Activated naive CD8-positive, alpha-beta T cell treated with anti-CD3 and anti-CD28 coated beads for 36 hours (primary cell): ENCODE data around the gene ONECUT1. TPM values are rescaled to one million over a fixed set of nuclear protein-coding genes. Genes with fewer than 3 reads are reported as not detected.

Experiments
- DNase-seq: peaks from one replicate; pipeline ENCODE4 v3.0.0; 2021
- H3K27ac Mint-ChIP-seq: one replicate; pipeline ENCODE4 v1.8.0; 2022; ENCODE audit warnings: mild to moderate bottlenecking, moderate library complexity, mixed read lengths
- H3K27me3 Mint-ChIP-seq: one replicate; pipeline ENCODE4 v1.8.0; 2022; ENCODE audit warnings: mild to moderate bottlenecking, mixed read lengths
- H3K36me3 Mint-ChIP-seq: one replicate; pipeline ENCODE4 v1.8.0; 2021; ENCODE audit warnings: mild to moderate bottlenecking, mixed read lengths
- H3K4me1 Mint-ChIP-seq: one replicate; pipeline ENCODE4 v1.8.0; 2021; ENCODE audit warnings: mixed read lengths
- H3K4me3 Mint-ChIP-seq: one replicate; pipeline ENCODE4 v1.8.0; 2022; ENCODE audit warnings: mild to moderate bottlenecking, moderate library complexity, mixed read lengths
- H3K9me3 Mint-ChIP-seq: one replicate; pipeline ENCODE4 v1.8.0; 2022; ENCODE audit warnings: mixed read lengths
- total RNA-seq, 2 experiments: library from RNA; stranded (reverse); gene quantifications; one replicate each; pipeline ENCODE4 v1.2.3, GENCODE V29; 2021

ONECUT1 gene
- total RNA-seq, 2 experiments from 2014 or later: not detected

DNA sequence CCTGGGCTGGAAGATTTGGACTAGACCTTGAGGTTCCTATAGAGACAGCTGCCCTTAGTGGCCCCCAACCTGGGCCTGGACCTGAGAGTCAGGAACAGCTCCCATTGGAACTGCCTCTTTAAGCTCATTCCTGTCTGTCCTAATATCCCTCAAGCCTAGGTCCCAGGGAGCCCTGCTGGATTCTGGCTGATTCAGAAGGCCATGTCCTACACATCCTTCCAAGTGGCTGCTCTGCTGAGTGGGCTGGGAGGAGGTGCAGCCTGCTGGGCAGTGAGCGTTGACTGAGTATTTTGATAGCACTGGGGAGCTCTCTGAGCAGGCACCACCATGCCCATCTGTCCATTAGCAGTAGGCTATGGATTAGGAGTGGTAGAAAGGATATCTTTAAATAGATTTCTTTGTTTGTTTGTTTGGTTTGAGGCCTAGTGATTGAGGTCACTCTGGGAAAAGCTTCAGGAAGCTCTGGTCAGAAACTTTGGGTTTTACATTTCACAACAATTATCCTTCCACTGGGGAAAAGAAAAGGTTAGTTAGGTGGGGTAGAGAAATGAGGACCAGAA, 56.4 kb downstream of the ONECUT1 start:
- H3K4me1 Mint-ChIP-seq: peaks cover 16% of the 10 kb centered on the region
- H3K27me3 Mint-ChIP-seq: no peaks in the 10 kb centered on the region
- no peak overlapping the region for H3K4me3 Mint-ChIP-seq
- H3K9me3 Mint-ChIP-seq: no peaks in the 10 kb centered on the region
- no peak overlapping the region for H3K27ac Mint-ChIP-seq
- DNase-seq: no peak
- H3K36me3 Mint-ChIP-seq: no peaks in the 10 kb centered on the region

DNA sequence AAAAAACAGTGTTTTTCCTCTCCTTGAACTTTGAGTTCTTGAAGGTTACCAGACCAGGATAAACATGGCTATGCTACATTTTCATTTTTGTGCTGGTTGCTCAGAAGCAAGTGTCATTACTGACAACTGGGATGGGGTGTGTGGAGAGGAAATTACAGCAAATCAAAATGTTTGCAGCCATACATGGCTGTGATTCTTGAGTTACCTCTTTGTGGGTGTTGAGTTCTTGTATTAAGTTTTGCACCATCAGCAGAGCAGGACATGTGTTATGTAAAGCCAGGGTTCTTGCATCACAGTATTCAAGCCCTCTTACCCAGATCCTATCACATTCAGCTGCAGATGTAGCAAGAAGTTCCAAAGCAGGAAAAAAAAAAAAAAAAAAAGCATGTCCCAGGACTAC, 57.0 kb downstream of the ONECUT1 start:
- Mint-ChIP-seq H3K9me3 (no peaks in the 10 kb centered on the region), H3K27me3 (no peaks in the 10 kb centered on the region), H3K36me3 (no peaks in the 10 kb centered on the region), H3K4me1 (peaks cover 18% of the 10 kb centered on the region), H3K27ac (no peak overlapping the region), H3K4me3 (no peak overlapping the region)
- no peak for DNase-seq

DNA sequence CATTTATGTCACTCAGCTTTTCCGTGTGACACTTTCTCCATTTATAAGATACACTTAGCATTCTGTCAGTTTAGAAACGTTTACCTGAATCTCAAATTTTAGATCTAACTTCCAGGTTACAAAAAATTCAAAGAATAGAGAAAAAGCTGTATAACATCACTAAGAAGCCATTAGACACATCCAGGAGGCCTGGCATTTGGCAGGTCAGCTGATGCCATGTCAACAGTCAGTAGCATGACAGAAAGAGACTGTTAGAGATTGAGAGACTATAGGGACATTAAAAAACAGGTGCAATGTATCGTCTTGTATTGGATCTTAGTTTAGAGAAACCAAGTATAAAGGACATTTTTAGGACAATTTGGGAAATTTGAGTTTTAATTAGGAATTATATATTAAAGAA, 57.6 kb downstream of the ONECUT1 start:
- H3K4me3 Mint-ChIP-seq: no peak overlapping the region
- no peaks in the 10 kb centered on the region for H3K27me3 Mint-ChIP-seq
- no peaks in the 10 kb centered on the region for H3K36me3 Mint-ChIP-seq
- DNase-seq: no peak
- no peak overlapping the region for H3K27ac Mint-ChIP-seq
- H3K4me1 Mint-ChIP-seq: peaks cover 18% of the 10 kb centered on the region
- H3K9me3 Mint-ChIP-seq: no peaks in the 10 kb centered on the region

DNA sequence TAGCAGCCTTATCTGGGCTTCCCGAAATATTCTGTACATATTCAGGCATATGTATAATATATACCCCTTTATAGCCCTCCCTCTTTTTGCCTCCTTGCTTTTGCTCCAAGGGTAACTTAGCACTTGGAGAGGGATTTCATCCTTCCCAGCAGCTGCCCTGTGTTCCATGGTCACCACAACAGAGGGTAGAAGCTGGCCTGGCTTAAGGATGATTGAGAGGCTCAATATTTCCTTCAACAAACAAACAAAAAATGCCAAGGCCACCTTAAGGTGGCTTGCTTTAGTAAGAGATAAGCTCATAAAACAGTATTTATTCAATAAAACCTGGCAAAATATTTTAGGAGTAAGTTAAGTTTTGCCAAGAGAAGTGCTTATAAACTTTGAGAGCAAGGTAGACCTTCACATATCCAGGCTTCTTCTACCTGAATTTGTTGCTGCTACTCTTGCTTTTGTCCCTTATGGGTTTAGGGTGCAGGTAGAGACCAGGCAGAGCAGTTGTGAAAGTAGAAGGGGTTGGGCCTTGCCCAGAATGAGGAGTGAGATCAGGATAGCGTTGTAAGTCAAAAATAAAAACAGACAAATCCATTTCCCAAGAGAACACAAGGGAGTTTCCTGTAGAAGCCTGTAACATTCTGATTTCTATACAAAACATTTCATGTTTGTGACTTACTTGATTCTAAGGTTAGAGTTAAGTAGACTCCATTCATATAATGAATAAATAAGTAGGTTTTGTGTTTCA, 58.2 kb downstream of the ONECUT1 start:
- no peak overlapping the region for H3K27ac Mint-ChIP-seq
- DNase-seq: no peak
- H3K27me3 Mint-ChIP-seq: no peaks in the 10 kb centered on the region
- H3K4me1 Mint-ChIP-seq: peaks cover 18% of the 10 kb centered on the region
- no peaks in the 10 kb centered on the region for H3K9me3 Mint-ChIP-seq
- no peaks in the 10 kb centered on the region for H3K36me3 Mint-ChIP-seq
- H3K4me3 Mint-ChIP-seq: no peak overlapping the region

DNA sequence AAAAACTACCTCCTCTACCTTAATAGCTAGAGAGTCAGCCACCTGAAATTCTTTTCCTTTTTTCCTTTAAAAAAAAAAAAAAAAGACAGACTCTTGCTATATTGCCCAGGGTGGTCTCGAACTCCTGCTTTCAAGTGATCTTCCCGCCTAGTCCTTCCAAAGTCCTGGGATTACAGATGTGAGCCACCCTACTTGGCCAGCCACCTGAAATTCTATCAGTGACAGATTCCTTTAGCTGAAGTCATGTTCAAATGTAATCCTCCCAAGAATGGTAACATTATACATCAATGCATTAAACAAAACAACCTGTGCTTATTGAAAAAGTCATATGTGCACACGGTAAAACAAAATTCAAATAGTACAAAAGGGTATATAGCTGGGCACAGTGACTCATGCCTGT, 59.1 kb downstream of the ONECUT1 start:
- DNase-seq: no peak
- H3K4me3 Mint-ChIP-seq: no peak overlapping the region
- no peak overlapping the region for H3K27ac Mint-ChIP-seq
- no peaks in the 10 kb centered on the region for H3K27me3 Mint-ChIP-seq
- no peaks in the 10 kb centered on the region for H3K36me3 Mint-ChIP-seq
- peaks cover 18% of the 10 kb centered on the region for H3K4me1 Mint-ChIP-seq
- no peaks in the 10 kb centered on the region for H3K9me3 Mint-ChIP-seq

DNA sequence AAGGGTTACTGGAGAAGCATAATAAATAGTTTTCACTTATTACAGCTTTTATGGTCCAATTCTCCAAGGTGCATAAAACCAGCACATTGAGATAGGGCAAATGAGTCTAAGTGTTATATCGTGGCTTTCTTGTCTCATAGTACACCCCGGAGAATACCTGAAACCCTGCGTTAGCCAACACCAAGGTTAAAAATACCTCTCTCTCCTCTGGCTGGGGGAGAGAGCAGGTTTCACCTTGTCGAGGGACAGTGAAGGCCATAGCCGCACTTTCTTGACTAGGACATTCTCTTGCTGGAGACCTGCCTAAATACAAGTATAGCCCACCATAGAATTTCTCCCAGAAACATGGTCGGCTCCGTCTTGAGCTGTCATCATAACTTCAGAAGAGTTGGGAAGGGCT, 59.5 kb downstream of the ONECUT1 start:
- no peaks in the 10 kb centered on the region for H3K27me3 Mint-ChIP-seq
- no peak for DNase-seq
- H3K9me3 Mint-ChIP-seq: no peaks in the 10 kb centered on the region
- H3K27ac Mint-ChIP-seq: no peak overlapping the region
- H3K4me3 Mint-ChIP-seq: no peak overlapping the region
- peaks cover 18% of the 10 kb centered on the region for H3K4me1 Mint-ChIP-seq
- no peaks in the 10 kb centered on the region for H3K36me3 Mint-ChIP-seq

DNA sequence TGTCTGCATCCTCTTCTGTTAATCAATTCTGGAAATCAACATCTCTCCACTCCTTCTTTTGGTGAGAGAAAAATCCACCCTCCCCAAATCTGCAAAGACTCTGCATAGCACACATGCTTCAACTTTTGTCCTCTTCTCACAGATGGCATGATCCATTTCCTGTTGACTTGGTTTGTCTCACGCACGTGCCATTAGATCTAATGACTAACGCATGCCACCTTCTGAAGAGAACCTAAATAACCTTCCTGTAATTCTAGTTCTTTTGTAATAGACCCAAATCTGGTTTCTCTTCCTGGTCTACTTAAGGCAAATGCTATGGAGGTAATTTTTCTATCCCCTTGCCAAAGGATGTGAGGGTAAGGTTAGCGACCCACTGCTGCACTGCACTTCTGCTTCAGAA, 60.0 kb downstream of the ONECUT1 start:
- H3K4me3 Mint-ChIP-seq: no peak overlapping the region

DNA sequence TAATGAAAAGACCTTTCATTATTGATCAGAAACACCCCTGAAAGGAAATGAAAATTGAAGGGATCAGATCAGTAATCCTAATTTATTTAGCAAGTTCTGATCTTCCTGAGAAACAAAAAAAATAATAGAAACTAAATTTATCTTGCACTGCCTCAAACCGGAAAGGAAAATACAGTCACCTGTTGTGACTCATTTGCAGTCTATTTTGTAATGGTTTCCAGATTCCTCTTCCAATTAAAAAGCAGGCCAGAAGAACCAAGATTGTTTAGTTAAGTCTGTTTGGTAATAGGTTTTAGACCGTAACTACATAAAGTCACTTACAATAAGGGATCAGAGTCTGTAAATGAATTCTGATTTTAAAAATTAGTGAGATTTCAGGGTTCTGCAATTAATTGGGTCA, 61.2 kb downstream of the ONECUT1 start:
- no peak for DNase-seq

More for the DNA sequence above, 60.0 kb downstream of the ONECUT1 start:
- H3K27me3 Mint-ChIP-seq: no peaks in the 10 kb centered on the region
- H3K4me1 Mint-ChIP-seq: peaks cover 18% of the 10 kb centered on the region
- H3K27ac Mint-ChIP-seq: peak overlapping the region; percentile 83
- H3K9me3 Mint-ChIP-seq: no peaks in the 10 kb centered on the region
- H3K36me3 Mint-ChIP-seq: no peaks in the 10 kb centered on the region
- no peak for DNase-seq

DNA sequence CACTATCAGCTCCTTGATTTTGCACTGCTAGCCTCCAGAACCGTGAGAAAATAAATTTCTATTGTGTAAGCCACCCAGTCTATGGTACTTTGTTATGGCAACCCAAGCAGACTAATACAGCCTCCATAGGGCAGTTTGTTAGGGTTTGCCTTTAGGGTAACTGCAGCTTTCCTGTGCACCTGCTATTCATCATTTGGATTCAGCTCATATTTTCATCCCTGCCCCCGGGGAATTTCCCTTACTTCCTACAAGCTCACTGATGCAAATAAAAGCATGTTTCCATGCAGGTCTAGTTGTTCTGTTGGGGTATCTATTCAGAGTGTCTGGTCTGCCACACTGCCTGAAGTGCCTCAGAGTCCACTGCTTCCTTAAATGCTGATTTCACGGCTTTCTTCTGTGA, 62.3 kb downstream of the ONECUT1 start:
- Mint-ChIP-seq H3K27ac (no peak overlapping the region), H3K9me3 (no peaks in the 10 kb centered on the region), H3K4me1 (peaks cover 18% of the 10 kb centered on the region), H3K36me3 (no peaks in the 10 kb centered on the region), H3K4me3 (no peak overlapping the region), H3K27me3 (no peaks in the 10 kb centered on the region)
- no peak for DNase-seq

More for the DNA sequence above, 61.2 kb downstream of the ONECUT1 start:
- no peaks in the 10 kb centered on the region for H3K36me3 Mint-ChIP-seq
- no peaks in the 10 kb centered on the region for H3K9me3 Mint-ChIP-seq
- no peak overlapping the region for H3K4me3 Mint-ChIP-seq
- H3K27ac Mint-ChIP-seq: no peak overlapping the region
- H3K4me1 Mint-ChIP-seq: peaks cover 18% of the 10 kb centered on the region
- H3K27me3 Mint-ChIP-seq: no peaks in the 10 kb centered on the region

DNA sequence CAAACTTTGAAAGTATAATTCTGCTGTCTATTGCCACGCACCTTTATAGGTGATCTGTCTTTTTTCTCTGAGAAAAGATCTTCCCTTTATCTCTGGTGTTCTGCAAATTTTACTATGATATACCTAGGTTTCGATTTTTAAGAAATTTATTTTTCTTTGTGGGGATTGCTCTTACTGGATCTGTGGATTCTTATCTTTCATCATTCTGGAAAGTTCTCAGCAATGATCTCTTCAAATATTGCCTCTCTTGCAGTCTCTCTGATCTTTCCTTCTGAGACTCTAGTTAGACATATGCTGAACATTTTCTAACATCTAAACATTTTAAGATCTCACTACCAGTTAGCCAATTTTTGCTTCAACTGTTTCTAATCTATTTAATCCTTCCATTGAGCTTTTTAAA, 63.9 kb downstream of the ONECUT1 start:
- H3K9me3 Mint-ChIP-seq: no peaks in the 10 kb centered on the region

DNA sequence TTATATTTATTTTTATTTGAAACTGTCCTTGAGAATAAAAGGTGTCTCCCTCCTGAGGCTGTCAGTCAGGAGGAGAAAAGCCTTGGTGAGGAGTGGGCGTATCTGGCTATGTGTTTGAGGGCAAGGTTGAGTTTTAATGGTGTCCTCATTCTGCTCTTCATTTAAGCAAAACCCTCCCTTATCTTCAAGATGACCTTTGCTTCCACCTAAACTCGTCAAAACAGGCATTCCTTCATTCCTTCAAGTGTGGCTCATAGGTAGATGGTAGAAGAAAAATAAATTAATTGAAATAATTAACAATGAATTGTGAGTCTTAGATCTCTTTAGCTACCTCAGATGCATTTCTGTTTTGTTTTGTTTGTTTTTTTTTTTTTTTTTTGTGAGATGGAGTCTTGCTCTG, 71.6 kb downstream of the ONECUT1 start:
- Mint-ChIP-seq H3K9me3 (no peaks in the 10 kb centered on the region), H3K36me3 (no peaks in the 10 kb centered on the region), H3K27me3 (no peaks in the 10 kb centered on the region), H3K4me3 (no peak overlapping the region), H3K4me1 (no peaks in the 10 kb centered on the region), H3K27ac (no peak overlapping the region)
- DNase-seq: no peak

More for the DNA sequence above, 63.9 kb downstream of the ONECUT1 start:
- Mint-ChIP-seq H3K36me3 (no peaks in the 10 kb centered on the region), H3K4me1 (peaks cover 16% of the 10 kb centered on the region), H3K4me3 (no peak overlapping the region), H3K27ac (no peak overlapping the region), H3K27me3 (no peaks in the 10 kb centered on the region)
- DNase-seq: no peak

DNA sequence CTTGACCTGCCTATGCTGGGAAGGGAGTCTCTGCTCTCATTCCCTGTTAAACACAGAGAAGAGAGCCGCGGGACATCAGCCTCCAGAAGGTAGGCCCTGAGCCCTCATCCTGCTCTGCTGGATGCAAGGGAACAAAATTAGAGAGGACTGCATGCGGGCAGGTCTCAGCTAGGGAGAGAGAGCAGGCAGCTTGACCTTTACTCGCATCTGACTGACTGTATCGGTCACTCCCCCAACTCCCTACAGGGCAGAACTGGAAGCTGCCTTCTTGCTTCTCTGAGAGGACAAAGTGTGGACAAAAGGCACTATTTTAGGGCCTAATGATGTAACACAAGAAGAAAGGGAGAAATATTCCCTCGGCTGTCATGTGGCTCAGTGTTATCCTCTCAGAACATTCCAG, 72.2 kb downstream of the ONECUT1 start:
- Mint-ChIP-seq H3K27me3 (no peaks in the 10 kb centered on the region), H3K27ac (no peak overlapping the region), H3K36me3 (no peaks in the 10 kb centered on the region), H3K9me3 (no peaks in the 10 kb centered on the region), H3K4me1 (no peaks in the 10 kb centered on the region), H3K4me3 (no peak overlapping the region)
- DNase-seq: no peak

DNA sequence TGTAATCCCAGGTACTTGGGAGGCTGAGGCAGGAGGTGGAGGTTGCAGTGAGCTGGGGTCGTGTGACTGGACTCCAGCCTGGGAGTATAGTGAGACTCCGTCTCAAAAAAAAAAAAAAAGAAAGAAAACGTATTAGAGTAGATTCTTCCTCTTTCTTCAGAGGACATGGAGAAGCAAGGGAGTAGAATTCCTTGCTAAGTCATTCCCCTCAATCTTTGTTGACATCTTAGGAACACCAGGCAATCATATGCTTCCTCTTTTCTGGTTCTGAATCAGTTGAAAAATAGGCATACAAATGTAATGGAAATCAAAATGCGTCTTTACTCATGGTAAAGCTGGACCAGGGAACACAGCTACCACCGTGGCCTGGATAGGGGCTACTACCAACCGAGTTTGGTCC, 72.7 kb downstream of the ONECUT1 start:
- Mint-ChIP-seq H3K9me3 (no peaks in the 10 kb centered on the region), H3K4me3 (no peak overlapping the region), H3K4me1 (no peaks in the 10 kb centered on the region), H3K36me3 (no peaks in the 10 kb centered on the region), H3K27me3 (no peaks in the 10 kb centered on the region), H3K27ac (no peak overlapping the region)
- no peak for DNase-seq

DNA sequence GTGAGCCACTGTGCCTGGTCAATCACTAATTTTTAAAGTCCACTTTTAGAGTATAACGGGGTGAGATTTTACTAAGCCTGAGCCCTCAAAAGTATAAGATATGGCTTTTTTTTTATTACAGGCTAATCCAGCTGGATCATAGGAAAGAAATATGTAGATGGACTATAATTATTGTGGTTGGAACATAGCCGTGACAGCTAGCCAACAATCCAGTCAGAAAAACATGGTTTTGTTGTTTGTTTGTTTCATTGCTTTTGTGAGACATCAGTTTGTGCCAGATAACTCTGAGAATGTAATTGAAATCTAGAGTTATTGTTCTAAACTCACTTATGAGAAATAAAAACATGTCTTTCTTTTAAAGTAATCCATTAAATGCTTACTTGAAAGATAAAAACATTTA, 73.6 kb downstream of the ONECUT1 start:
- Mint-ChIP-seq H3K4me3 (no peak overlapping the region), H3K4me1 (no peaks in the 10 kb centered on the region), H3K9me3 (no peaks in the 10 kb centered on the region), H3K27me3 (no peaks in the 10 kb centered on the region), H3K36me3 (no peaks in the 10 kb centered on the region), H3K27ac (no peak overlapping the region)
- no peak for DNase-seq

DNA sequence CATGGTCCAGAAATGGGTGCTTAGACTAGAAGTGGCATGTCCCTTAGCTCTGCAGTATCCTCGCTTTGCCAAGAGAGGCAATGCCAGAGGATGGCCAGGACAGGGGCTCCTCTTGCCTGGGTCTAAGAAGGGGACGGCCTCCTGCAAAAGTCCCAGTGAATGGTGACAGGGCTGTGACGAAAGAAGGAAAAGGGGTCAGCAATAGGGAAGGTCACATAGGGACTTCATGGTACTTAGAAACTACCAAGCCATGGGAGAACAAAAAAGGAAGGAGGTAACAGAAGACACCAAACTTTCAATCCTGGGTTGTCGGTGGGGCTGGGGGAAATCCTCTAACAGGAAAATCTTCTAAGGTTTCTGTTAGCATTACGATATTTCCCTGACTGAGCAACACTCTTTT, 74.7 kb downstream of the ONECUT1 start:
- Mint-ChIP-seq H3K4me3 (no peak overlapping the region), H3K9me3 (no peaks in the 10 kb centered on the region), H3K27ac (no peak overlapping the region), H3K4me1 (no peaks in the 10 kb centered on the region), H3K27me3 (no peaks in the 10 kb centered on the region), H3K36me3 (no peaks in the 10 kb centered on the region)
- no peak for DNase-seq

DNA sequence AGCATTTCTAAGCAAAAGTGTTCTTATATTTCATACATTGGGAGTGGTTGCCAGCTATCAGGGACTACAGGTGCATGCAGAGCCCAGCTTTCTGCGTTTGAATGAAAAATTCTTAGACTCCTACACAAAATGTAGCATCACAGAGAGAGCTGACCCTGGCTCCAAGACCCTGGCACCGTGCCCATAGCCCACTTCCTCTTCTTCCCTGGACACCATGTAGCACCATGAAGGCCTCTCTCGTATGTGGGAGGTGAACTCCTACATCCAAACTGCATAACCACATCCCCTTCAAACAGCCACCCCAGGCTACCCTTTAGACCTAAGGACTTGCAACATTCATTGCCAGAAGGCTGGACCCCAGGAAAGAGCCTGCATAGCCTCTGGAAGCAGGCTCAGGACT, 75.2 kb downstream of the ONECUT1 start:
- Mint-ChIP-seq H3K9me3 (no peaks in the 10 kb centered on the region), H3K4me1 (no peaks in the 10 kb centered on the region), H3K27ac (no peak overlapping the region), H3K27me3 (no peaks in the 10 kb centered on the region), H3K4me3 (no peak overlapping the region), H3K36me3 (no peaks in the 10 kb centered on the region)
- DNase-seq: no peak
